Fibroblast of peridontal ligament (primary cell): Measurements from ENCODE around the gene PERM1.
"Not testable (repeated sequence)": the region's sequence is repeated elsewhere in the genome, so short reads cannot be mapped to it uniquely, and the experiment has no call there.

ENCODE experiments used
- DNase-seq: peaks from one replicate; pipeline ENCODE4 v3.0.0-alpha.2; 2010; ENCODE audit errors: extremely low read depth

The PERM1 gene

GRCh38 chr1:981955-982558 is at the start of gene PERM1:
PERM1 (minus strand) TSS chr1:982093; CDS start chr1:981029, 1,064 bp downstream.
- DNase-seq, result no peak

GRCh38 chr1:1030867-1031658 is 49.2 kb upstream of the PERM1 start:
- not testable (repeated sequence) for DNase-seq

- DNase-seq, result no peak
Measured at GRCh38 chr1:1027791-1028190, 45.9 kb upstream of the PERM1 start.

GRCh38 chr1:1026599-1027413 is 44.9 kb upstream of the PERM1 start:
- DNase-seq, result no peak

- no peak for DNase-seq
Measured at GRCh38 chr1:1025730-1026129, 43.8 kb upstream of the PERM1 start.

GRCh38 chr1:1024771-1025699 is 43.1 kb upstream of the PERM1 start:
- no peak for DNase-seq

- DNase-seq, result no peak
Measured at GRCh38 chr1:1024149-1024770, 42.4 kb upstream of the PERM1 start.

- DNase-seq, result no peak
Measured at GRCh38 chr1:1023700-1024099, 41.8 kb upstream of the PERM1 start.

GRCh38 chr1:1022302-1023009 is 40.6 kb upstream of the PERM1 start:
- DNase-seq, result no peak

GRCh38 chr1:1021920-1022259 is 40.0 kb upstream of the PERM1 start:
- no peak for DNase-seq

- peak; percentile 38 for DNase-seq
Measured at GRCh38 chr1:1021010-1021919, 39.4 kb upstream of the PERM1 start.

GRCh38 chr1:1020415-1021009 is 38.6 kb upstream of the PERM1 start:
- DNase-seq, result no peak

GRCh38 chr1:1020000-1020404 is 38.1 kb upstream of the PERM1 start, which contains the start of gene AGRN:
AGRN (plus strand) TSS chr1:1020120; CDS start chr1:1020173, 53 bp downstream.
- DNase-seq, result no peak

GRCh38 chr1:1019122-1019999 is 37.5 kb upstream of the PERM1 start:
- peak; percentile 68 for DNase-seq

GRCh38 chr1:1018321-1018685 is 36.4 kb upstream of the PERM1 start:
- not testable (repeated sequence) for DNase-seq

- DNase-seq, result not testable (repeated sequence)
Measured at GRCh38 chr1:1017397-1018320, 35.8 kb upstream of the PERM1 start.
